HG03280 (cell line): ENCODE results near the gene OCRL.

Experiments
- ATAC-seq: cut with Tn5 transposase; IDR thresholded peaks from one replicate; pipeline ENCODE4 v1.9.1; 2021; ENCODE audit warnings: mild to moderate bottlenecking, moderate library complexity; ENCODE audit not compliant: unreplicated experiment

The OCRL gene

DNA sequence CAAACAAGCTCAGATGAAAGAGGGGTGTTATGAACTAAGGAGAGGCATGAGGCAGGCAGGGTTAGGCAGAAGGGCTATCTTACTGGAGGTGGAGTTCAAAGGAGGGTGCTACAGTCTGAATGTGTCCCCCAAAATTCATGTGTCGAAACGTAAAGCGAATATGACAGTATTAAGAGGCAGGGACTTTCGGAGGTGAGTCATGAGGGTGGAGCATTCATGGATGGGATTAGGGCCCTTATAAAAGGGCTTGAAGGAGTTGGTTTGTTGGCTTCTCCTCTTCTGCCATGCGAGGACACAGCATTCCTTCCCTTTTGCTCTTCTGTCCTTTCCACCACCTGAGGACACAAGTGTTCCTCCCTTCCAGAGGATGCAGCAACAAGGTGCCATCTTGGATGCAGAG lies 91.8 kb downstream of the OCRL start:
- no peak for ATAC-seq

DNA sequence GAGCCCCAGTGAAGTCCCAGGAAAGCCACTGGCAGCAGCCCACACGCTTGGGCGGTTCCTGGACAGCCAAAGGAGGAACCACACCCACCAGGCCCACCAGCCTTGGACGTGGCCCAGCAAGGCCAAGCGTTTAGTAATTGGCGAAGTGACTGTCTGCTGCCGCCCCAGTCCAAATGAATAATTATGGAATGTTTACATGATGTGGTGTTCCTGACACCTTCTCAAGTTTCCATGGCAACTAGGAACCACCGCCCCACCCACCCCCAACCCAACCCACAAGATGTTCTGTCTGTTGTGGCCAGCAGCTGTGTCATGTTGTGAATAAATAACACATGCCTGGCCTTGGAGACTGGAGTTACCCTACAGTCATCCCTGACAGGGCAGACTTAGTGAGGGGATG lies 92.4 kb downstream of the OCRL start:
- ATAC-seq, result no peak

DNA sequence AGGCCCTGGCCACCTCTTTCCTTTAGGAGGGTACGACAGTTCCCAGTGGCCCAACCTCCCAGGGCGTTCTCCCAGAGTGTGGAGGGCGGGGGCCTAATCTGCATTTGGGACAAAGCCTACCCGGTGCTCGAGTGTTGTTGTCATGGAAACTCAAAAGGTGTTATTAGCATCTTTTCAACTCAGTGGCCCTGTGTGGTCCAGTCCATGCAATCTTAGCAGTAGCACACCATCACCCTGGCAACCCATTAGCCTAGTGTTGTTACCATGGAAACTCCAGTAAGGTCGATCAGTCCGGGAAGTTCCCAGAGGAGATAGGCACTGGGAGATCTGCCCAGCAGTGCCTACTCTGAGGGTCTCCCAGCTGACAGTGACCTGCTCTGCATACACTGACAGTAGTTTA lies 94.5 kb downstream of the OCRL start:
- no peak for ATAC-seq

DNA sequence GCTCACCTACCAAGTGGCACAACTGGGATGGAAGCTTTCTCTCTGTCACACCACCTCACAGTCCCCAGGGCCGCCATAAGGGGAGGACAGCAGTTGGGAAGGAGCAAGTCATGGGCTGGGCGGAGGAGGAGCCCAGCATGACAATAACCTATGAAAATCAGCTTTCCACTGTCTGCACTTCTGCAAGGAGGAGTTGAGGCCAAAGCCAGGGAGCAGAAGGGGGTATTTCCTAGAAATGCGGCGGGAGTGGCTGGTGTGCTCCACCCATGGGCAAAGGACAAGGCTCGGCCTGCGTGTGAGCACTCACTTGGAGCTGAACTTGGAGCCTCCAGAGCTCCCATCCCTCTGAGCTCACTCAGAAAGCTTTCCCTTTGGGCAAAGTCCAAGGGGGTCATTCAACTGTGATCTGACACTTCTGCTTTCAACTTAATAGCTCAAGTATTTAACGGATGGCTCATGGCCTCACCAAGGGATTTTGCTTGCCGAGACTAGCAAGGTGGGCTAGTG lies 96.2 kb downstream of the OCRL start:
- ATAC-seq, result no peak

DNA sequence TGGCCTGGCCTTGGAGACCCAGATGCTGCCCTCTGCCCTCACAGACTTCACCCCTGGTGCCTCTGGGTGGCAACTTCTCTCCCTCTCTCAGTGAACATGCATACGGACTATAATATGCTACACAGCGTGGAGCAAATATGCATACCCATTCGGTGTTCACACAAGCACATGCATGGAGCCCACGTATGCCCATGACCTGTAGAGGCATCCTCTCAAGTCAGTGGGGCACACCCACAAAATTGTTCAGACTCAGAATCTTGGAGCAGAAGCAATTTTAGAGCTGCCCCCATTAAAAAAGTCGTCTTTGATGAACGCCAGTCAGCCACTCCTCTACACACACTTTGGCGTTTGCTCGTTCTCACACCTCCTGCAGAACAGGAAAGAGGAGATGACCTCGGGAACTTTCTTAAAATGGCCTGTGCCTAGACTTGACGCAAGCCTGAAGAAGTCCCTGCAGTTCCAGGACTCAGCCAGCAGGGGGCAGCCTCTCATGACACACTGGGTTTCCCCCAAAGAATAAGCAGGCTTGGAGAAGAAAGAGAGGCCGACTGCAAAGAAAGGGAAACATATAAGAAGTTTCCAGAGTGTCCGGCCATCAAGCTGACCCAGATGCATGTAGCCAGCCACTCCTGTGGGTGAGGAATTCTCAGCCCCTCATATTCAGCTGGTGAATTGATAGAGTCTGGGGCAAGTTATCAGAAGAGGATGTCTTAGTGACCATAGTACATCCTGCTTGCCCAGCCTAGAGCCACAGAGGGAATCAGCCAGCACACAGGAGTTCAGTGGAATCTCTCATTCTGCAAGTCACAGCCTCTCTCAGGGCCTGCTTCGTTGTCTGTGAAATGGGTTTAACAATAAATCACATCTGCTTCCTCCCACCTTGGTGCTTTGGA lies 97.4 kb downstream of the OCRL start:
- no peak for ATAC-seq

DNA sequence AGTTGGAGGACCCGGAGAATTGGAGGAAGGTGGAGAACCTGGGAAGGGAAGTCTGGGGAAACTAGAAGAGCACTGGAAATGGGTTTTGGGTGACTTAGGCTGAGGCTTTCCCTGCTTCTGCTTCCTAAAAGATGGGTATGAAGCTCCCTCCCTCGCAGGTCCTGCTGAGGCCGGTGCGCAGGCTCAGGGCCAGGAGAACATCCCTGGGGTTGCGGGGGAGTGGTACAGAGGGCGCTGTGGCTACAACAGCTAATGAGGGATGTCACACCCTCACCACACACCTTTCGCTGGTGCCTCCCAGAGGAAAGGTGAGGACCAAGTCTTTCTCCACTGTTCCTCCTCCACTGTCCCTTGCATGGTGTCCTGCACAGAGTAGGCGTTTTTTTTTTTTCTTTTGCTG lies 98.9 kb downstream of the OCRL start:
- ATAC-seq, result no peak

DNA sequence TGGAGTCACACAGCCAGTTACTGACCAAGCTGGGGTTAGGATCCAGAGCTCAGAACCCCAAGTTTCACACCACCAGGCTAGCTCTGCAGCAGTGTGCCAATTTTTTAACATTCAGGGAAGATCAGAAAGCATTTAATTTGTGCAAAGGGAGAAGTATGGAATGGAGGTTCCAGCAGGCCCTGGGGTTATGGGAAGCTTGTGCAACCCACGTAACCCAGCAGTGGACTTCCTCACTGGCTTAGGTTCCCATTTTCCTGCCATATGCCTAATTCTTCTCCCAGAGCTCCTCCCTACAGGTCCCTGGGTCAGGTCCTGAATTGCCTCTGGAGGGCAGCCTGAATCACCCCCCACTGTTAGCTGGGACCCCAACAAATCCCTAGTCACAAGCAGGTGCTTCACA lies 100.7 kb downstream of the OCRL start:
- ATAC-seq, result no peak

DNA sequence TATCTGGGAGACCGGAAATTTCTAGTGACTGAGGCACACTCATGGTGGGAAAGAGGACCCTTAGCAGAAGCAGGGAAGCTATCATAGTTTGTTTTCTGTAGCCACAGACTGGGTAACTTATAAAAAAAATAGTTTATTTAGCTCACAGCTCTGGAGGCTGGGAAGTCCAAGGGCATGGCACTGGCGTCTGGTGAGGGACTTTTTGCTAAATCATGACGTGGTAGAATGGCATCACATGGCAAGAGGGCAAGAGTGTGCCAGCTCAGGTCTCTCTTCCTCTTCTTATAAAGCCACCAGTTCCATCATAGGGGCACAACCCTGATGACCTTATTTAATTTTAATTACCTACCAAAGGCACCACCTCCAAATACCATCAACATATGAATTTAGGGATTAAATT lies 101.4 kb downstream of the OCRL start:
- no peak for ATAC-seq

DNA sequence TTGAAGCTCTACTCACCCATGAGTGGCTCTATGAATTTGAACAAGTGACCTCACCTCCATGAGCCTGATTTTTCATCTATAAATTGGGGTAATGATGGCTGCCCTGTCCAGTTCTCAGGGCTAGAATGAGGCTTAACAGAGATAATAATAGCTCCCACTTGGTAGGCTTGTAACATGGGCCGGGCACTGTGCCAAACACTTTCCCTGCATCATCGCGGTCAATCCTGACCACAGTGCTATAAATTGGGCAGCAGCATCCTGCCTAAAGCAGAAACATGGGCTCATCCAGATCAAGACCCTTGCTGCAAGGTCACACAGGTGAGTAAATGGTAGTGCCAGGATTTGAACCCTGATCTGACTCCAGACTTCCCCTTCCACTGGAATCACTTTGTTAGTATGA lies 101.9 kb downstream of the OCRL start:
- no peak for ATAC-seq
